ENCODE measurements around the gene SETDB2. TPM values are rescaled to one million over a fixed set of nuclear protein-coding genes. Genes with fewer than 3 reads are reported as not detected.

The SETDB2 gene
- 10 to 100 TPM; 10.3 to 18.2 (median 14.5) TPM for total RNA-seq

- TF ChIP-seq CTCF (IDR thresholded peaks at IDR 0.05; ENCODE audit: low read depth) = no peak
Observed at GRCh38 chr13:49443704-49444523, at the start of gene SETDB2, which contains the start of gene CAB39L. Gene SETDB2, plus strand, starts transcription at chr13:49444274. Its CDS starts 7,620 bp downstream, at chr13:49451894. Gene CAB39L, minus strand, starts transcription at chr13:49444064. Its CDS starts 61,154 bp downstream, at chr13:49382910.

- no peak for TF ChIP-seq CTCF (IDR thresholded peaks at IDR 0.05; ENCODE audit: low read depth)
Observed at GRCh38 chr13:49395451-49395865, 48.6 kb upstream of the SETDB2 start.

GRCh38 chr13:49395878-49396380, 48.1 kb upstream of the SETDB2 start:
- no peak for TF ChIP-seq CTCF (IDR thresholded peaks at IDR 0.05; ENCODE audit: low read depth)

GRCh38 chr13:49399801-49400472, 44.1 kb upstream of the SETDB2 start:
- no peak for TF ChIP-seq CTCF (IDR thresholded peaks at IDR 0.05; ENCODE audit: low read depth)

- no peak for TF ChIP-seq CTCF (IDR thresholded peaks at IDR 0.05; ENCODE audit: low read depth)
Observed at GRCh38 chr13:49400755-49401659, 43.1 kb upstream of the SETDB2 start.

GRCh38 chr13:49403996-49404702, 39.9 kb upstream of the SETDB2 start:
- no peak for TF ChIP-seq CTCF (IDR thresholded peaks at IDR 0.05; ENCODE audit: low read depth)

All from subcutaneous adipose tissue (tissue), 4 donors.